Colonic mucosa (tissue), 4 donors: Measurements from ENCODE around the gene ZNF260. TPM values are rescaled to one million over a fixed set of nuclear protein-coding genes. Genes with fewer than 3 reads are reported as not detected.

Experiments
- DNase-seq: peaks from one replicate; pipeline ENCODE4 v3.0.0-alpha.2; 2020
- H3K27ac ChIP-seq: fragments of 200-600 bp; one replicate; pipeline ENCODE4 v1.8.0; 2021
- H3K27me3 ChIP-seq: fragments of 200-600 bp; one replicate; pipeline ENCODE4 v1.8.0; 2021
- H3K36me3 ChIP-seq: fragments of 200-600 bp; one replicate; pipeline ENCODE4 v1.8.0; 2021
- H3K4me1 ChIP-seq: fragments of 200-600 bp; one replicate; pipeline ENCODE4 v1.8.0; 2021; ENCODE audit warnings: mild to moderate bottlenecking
- H3K4me3 ChIP-seq: fragments of 200-600 bp; one replicate; pipeline ENCODE4 v1.8.0; 2021
- H3K9ac ChIP-seq, 2 donors: one replicate each; pipeline ENCODE4 v1.7.0; 2013; ENCODE audit warnings: control low read depth in 2 of 2, low read depth in 2 of 2, low read length in 2 of 2
- H3K9me3 ChIP-seq: fragments of 200-600 bp; one replicate; pipeline ENCODE4 v1.8.0; 2021
- CTCF ChIP-seq: fragments of 200-600 bp; IDR thresholded peaks from one replicate; pipeline ENCODE4 v1.8.0; 2022; ENCODE audit warnings: antibody characterized with exemption, mild to moderate bottlenecking
- intact Hi-C: fragments of 100-400 bp; cut with DNase I; formaldehyde crosslinking; loops from one replicate; pipeline ENCODE4 v1.14.1; 2022
- total RNA-seq, 2 donors: library from RNA; stranded (reverse); fragmentation: NEBNext Ultra II Directional in 1 of 2; extraction: Animal tissue kit (Norgen Biotek cat#: 25700) in 1 of 2; gene quantifications; one replicate each; pipeline ENCODE4 v1.2.1, GENCODE V29; 2021
- donor health status: healthy.
- donor health status: DM: no; HTN: no; CAD: no.
- donor health status: DM: no; HTN: no; CAD: no.

The ZNF260 gene
- total RNA-seq, 2 donors from 2014 or later, result 4.8 to 6.4 TPM

- Histone ChIP-seq H3K4me3 (peak within 1 kb of the TSS; percentile 65), H3K36me3 (no peaks in the 10 kb centered on the region), H3K9me3 (no peaks in the 10 kb centered on the region), H3K9ac (peak within 1 kb of the TSS; percentile 90 to 93), H3K4me1 (no peaks in the 10 kb centered on the region), H3K27me3 (no peaks in the 10 kb centered on the region), H3K27ac (peak within 1 kb of the TSS; percentile 87)
- peak; percentile 93 for DNase-seq
- no peak for TF ChIP-seq CTCF
- intact Hi-C loops, result no loop called here
Observed at GRCh38 chr19:36489118-36489919, 38.8 kb downstream of the ZNF260 start, which contains the start of gene ZNF566. TSS of gene ZNF566 (minus strand) at chr19:36489561. CDS start at chr19:36476557, 13,004 bp downstream.

GRCh38 chr19:36488846-36489117 is 39.3 kb downstream of the ZNF260 start:
- H3K27me3 ChIP-seq, result no peaks in the 10 kb centered on the region
- H3K4me3 ChIP-seq, result peak overlapping the region; percentile 65
- no peak for DNase-seq
- H3K9ac ChIP-seq, result peak overlapping the region; percentile 90 to 93
- H3K4me1 ChIP-seq, result no peaks in the 10 kb centered on the region
- intact Hi-C loops, result no loop called here
- no peaks in the 10 kb centered on the region for H3K36me3 ChIP-seq
- TF ChIP-seq CTCF, result no peak
- H3K27ac ChIP-seq, result peak overlapping the region; percentile 87
- H3K9me3 ChIP-seq, result no peaks in the 10 kb centered on the region

- intact Hi-C loops, result no loop called here
- H3K9ac ChIP-seq, result peak overlapping the region; percentile 90 to 93
- H3K4me1 ChIP-seq, result no peaks in the 10 kb centered on the region
Observed at GRCh38 chr19:36488118-36488845, 39.8 kb downstream of the ZNF260 start.

GRCh38 chr19:36483653-36484052 is 44.4 kb downstream of the ZNF260 start:
- no peaks in the 10 kb centered on the region for H3K36me3 ChIP-seq
- no peaks in the 10 kb centered on the region for H3K27me3 ChIP-seq
- no peak for DNase-seq
- no peaks in the 10 kb centered on the region for H3K9me3 ChIP-seq
- intact Hi-C loops, result no loop called here
- no peak overlapping the region for H3K4me3 ChIP-seq
- H3K9ac ChIP-seq, result no peak overlapping the region
- no peak overlapping the region for H3K27ac ChIP-seq
- no peaks in the 10 kb centered on the region for H3K4me1 ChIP-seq
- no peak for TF ChIP-seq CTCF

More at GRCh38 chr19:36488118-36488845, 39.8 kb downstream of the ZNF260 start:
- no peak for DNase-seq
- no peaks in the 10 kb centered on the region for H3K36me3 ChIP-seq
- peak overlapping the region; percentile 65 for H3K4me3 ChIP-seq
- H3K27me3 ChIP-seq, result no peaks in the 10 kb centered on the region
- H3K9me3 ChIP-seq, result no peaks in the 10 kb centered on the region
- no peak for TF ChIP-seq CTCF
- H3K27ac ChIP-seq, result no peak overlapping the region

GRCh38 chr19:36482876-36483275 is 45.2 kb downstream of the ZNF260 start:
- H3K27ac ChIP-seq, result no peak overlapping the region
- no peaks in the 10 kb centered on the region for H3K27me3 ChIP-seq
- no peaks in the 10 kb centered on the region for H3K4me1 ChIP-seq
- no peaks in the 10 kb centered on the region for H3K9me3 ChIP-seq
- no peak for TF ChIP-seq CTCF
- intact Hi-C loops, result no loop called here
- DNase-seq, result no peak
- no peak overlapping the region for H3K4me3 ChIP-seq
- H3K9ac ChIP-seq, result no peak overlapping the region
- H3K36me3 ChIP-seq, result no peaks in the 10 kb centered on the region

Other genes starting within 250 kb of the ZNF260 start
- gene ZFP14, start 149.1 kb downstream of the ZNF260 start, total RNA-seq, result 1 to 10 TPM; 3.4 to 5.0 TPM
- 1 to 10 TPM; 1.3 to 2.0 TPM for gene ZFP82, start 109.6 kb downstream of the ZNF260 start, total RNA-seq
- gene ZNF566, start 38.7 kb downstream of the ZNF260 start, total RNA-seq, result 1 to 10 TPM; 5.0 to 6.7 TPM
- gene ZNF529, start 45.0 kb upstream of the ZNF260 start, total RNA-seq, result 1 to 10 TPM; 2.1 to 5.0 TPM
- 1 to 10 TPM in 1 of 2 donors, under 1 TPM in 1; 0.37 to 1.9 TPM for gene ZNF382, start 77.0 kb upstream of the ZNF260 start, total RNA-seq
- gene ZNF461, start 138.6 kb upstream of the ZNF260 start, total RNA-seq, result 1 to 10 TPM; 3.7 to 4.2 TPM
- 1 to 10 TPM; 2.7 to 4.6 TPM for gene ZNF567, start 159.3 kb upstream of the ZNF260 start, total RNA-seq
- gene ZNF850, start 244.5 kb upstream of the ZNF260 start, total RNA-seq, result 1 to 10 TPM; 1.1 to 3.1 TPM